ENCODE measurements around the gene AJUBA.
"Not testable (repeated sequence)": the region's sequence is repeated elsewhere in the genome, so short reads cannot be mapped to it uniquely, and the experiment has no call there.

Gene AJUBA

GRCh38 chr14:22982477-22983245 is at the start of gene AJUBA:
Gene AJUBA (minus strand): TSS chr14:22982551. CDS start chr14:22982266, 285 bp downstream.
- peak; percentile 65 for DNase-seq (ENCODE audit: low read depth)

- no peak for DNase-seq (ENCODE audit: low read depth)
Observed at GRCh38 chr14:23030936-23031335, 48.6 kb upstream of the AJUBA start.

- DNase-seq (ENCODE audit: low read depth), result no peak
Observed at GRCh38 chr14:23028799-23029198, 46.4 kb upstream of the AJUBA start.

GRCh38 chr14:23025151-23025814 is 42.9 kb upstream of the AJUBA start:
- no peak for DNase-seq (ENCODE audit: low read depth)

GRCh38 chr14:23024612-23025075 is 42.3 kb upstream of the AJUBA start:
- no peak for DNase-seq (ENCODE audit: low read depth)

- DNase-seq (ENCODE audit: low read depth), result no peak
Observed at GRCh38 chr14:23023795-23024152, 41.4 kb upstream of the AJUBA start.

- no peak for DNase-seq (ENCODE audit: low read depth)
Observed at GRCh38 chr14:23023022-23023794, 40.9 kb upstream of the AJUBA start.

- no peak for DNase-seq (ENCODE audit: low read depth)
Observed at GRCh38 chr14:23021889-23022442, 39.6 kb upstream of the AJUBA start.

- DNase-seq (ENCODE audit: low read depth), result no peak
Observed at GRCh38 chr14:23021434-23021833, 39.1 kb upstream of the AJUBA start.

- no peak for DNase-seq (ENCODE audit: low read depth)
Observed at GRCh38 chr14:23020143-23021128, 38.1 kb upstream of the AJUBA start.

GRCh38 chr14:23018107-23018506 is 35.8 kb upstream of the AJUBA start:
- no peak for DNase-seq (ENCODE audit: low read depth)

GRCh38 chr14:23017091-23017490 is 34.7 kb upstream of the AJUBA start:
- DNase-seq (ENCODE audit: low read depth), result no peak

GRCh38 chr14:23015618-23016017 is 33.3 kb upstream of the AJUBA start:
- DNase-seq (ENCODE audit: low read depth), result no peak

GRCh38 chr14:23013749-23014054 is 31.4 kb upstream of the AJUBA start:
- not testable (repeated sequence) for DNase-seq (ENCODE audit: low read depth)

GRCh38 chr14:23013054-23013748 is 30.9 kb upstream of the AJUBA start:
- no peak for DNase-seq (ENCODE audit: low read depth)

GRCh38 chr14:23009939-23010726 is 27.8 kb upstream of the AJUBA start, which contains the start of gene C14orf93:
Gene C14orf93 (minus strand): TSS chr14:23010143. CDS start chr14:22999023, 11,120 bp downstream.
- peak; percentile 76 for DNase-seq (ENCODE audit: low read depth)

- DNase-seq (ENCODE audit: low read depth), result no peak
Observed at GRCh38 chr14:23009483-23009938, 27.2 kb upstream of the AJUBA start.

GRCh38 chr14:23008831-23009230 is 26.5 kb upstream of the AJUBA start:
- DNase-seq (ENCODE audit: low read depth), result no peak

GRCh38 chr14:23006544-23007419 is 24.4 kb upstream of the AJUBA start:
- peak; percentile 96 for DNase-seq (ENCODE audit: low read depth)

Measured in activated T-helper 9 cell treated with anti-CD3 and anti-CD28 coated beads, Interleukin-2, amount 50 U/mL, for 16 hours (primary cell).